OCI-LY3 (cell line): ENCODE measurements around the gene TP53I11.

Experiments
- H2AFZ ChIP-seq: fragments of 200-600, 300-600 bp; shearing (Covaris generic); 2 replicates; pipeline ENCODE4 v1.6.0; 2014; ENCODE audit warnings: antibody characterized with exemption, low read depth, low read length
- H3K27ac ChIP-seq: fragments of 200-600, 300-600 bp; sonication (generic); 2 replicates; pipeline ENCODE4 v1.5.1; 2014; ENCODE audit warnings: mild to moderate bottlenecking, low read length, moderate library complexity, mixed read lengths
- H3K27me3 ChIP-seq: fragments of 200-600, 300-600 bp; sonication (generic); 2 replicates; pipeline ENCODE4 v1.6.1; 2014; ENCODE audit warnings: low read depth, low read length, mixed read lengths
- H3K36me3 ChIP-seq: fragments of 200-600, 300-600 bp; sonication (generic); replicated peaks from 2 replicates; pipeline ENCODE3; 2014; ENCODE audit warnings: low read depth, low read length, mixed read lengths
- H3K4me1 ChIP-seq: fragments of 300-600, 200-600 bp; sonication (generic); 2 replicates; pipeline ENCODE4 v1.6.1; 2014; ENCODE audit warnings: low read length, mixed read lengths
- H3K4me2 ChIP-seq: fragments of 200-600, 300-600 bp; sonication (generic); 2 replicates; pipeline ENCODE4 v1.6.1; 2014; ENCODE audit warnings: low read length, mixed read lengths
- H3K4me3 ChIP-seq: fragments of 300-600, 200-600 bp; sonication (generic); 2 replicates; pipeline ENCODE4 v1.5.1; 2014; ENCODE audit warnings: antibody characterized with exemption, mild to moderate bottlenecking, low read length, moderate library complexity
- H3K79me2 ChIP-seq: fragments of 300-600, 200-600 bp; shearing (Covaris generic); 2 replicates; pipeline ENCODE4 v1.6.1; 2014; ENCODE audit warnings: mild to moderate bottlenecking, low read length, mixed read lengths
- H3K9ac ChIP-seq: fragments of 300-600, 200-600 bp; shearing (Covaris generic); 2 replicates; pipeline ENCODE4 v1.6.0; 2014; ENCODE audit warnings: mild to moderate bottlenecking, low read length, moderate library complexity
- H3K9me3 ChIP-seq: fragments of 200-600, 300-600 bp; shearing (Covaris generic); 2 replicates; pipeline ENCODE4 v1.6.1; 2014; ENCODE audit warnings: low read length, mixed read lengths; ENCODE audit not compliant: insufficient read depth
- H4K20me1 ChIP-seq: fragments of 200-600, 300-600 bp; sonication (generic); 2 replicates; pipeline ENCODE4 v1.6.1; 2016; ENCODE audit warnings: low read length, mixed read lengths; ENCODE audit not compliant: insufficient read depth
- EZH2phosphoT487 ChIP-seq: fragments of 200-600 bp; shearing (Covaris generic); IDR thresholded peaks from 2 replicates; pipeline ENCODE4 v1.6.1; 2018; ENCODE audit warnings: antibody characterized with exemption, mixed run types, low read depth
- TF ChIP-seq, protein P1 (sequence below): fragments of 200-600, 300-600 bp; sonication (generic); IDR thresholded peaks from 2 replicates; pipeline ENCODE4 v1.5.1; 2014; ENCODE audit warnings: antibody characterized with exemption, low read length, low read depth

The TP53I11 gene

DNA sequence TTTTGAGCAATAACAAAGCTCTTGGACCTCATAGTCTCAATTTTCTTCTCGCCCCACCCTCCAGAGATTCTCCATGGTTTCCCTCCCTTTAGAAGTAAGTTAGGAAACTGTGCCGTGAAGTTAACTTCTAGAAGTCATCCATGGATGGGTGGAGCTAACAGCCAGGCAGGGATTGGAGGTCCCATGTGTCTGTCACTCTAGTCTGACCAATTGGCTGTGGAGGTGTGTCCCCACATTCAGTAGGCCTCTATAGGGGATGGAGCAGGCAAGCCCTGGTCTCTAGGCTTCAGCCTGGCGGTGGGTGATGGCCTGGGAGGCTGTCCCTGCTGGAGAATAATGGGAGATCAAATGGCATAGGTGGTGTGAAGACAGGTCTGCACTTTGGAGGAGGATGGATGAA, 50.7 kb downstream of the TP53I11 start:
- Histone ChIP-seq H3K36me3 (no peaks in the 10 kb centered on the region), H3K79me2 (no peaks in the 10 kb centered on the region), H3K27ac (no peak overlapping the region), H3K27me3 (no peaks in the 10 kb centered on the region), H3K9ac (no peak overlapping the region), H3K4me3 (no peak overlapping the region), H4K20me1 (no peaks in the 10 kb centered on the region), H3K9me3 (no peaks in the 10 kb centered on the region), H3K4me1 (peaks cover 11% of the 10 kb centered on the region), H3K4me2 (no peak overlapping the region), H2AFZ (no peak overlapping the region)
- TF ChIP-seq, protein P1, sequence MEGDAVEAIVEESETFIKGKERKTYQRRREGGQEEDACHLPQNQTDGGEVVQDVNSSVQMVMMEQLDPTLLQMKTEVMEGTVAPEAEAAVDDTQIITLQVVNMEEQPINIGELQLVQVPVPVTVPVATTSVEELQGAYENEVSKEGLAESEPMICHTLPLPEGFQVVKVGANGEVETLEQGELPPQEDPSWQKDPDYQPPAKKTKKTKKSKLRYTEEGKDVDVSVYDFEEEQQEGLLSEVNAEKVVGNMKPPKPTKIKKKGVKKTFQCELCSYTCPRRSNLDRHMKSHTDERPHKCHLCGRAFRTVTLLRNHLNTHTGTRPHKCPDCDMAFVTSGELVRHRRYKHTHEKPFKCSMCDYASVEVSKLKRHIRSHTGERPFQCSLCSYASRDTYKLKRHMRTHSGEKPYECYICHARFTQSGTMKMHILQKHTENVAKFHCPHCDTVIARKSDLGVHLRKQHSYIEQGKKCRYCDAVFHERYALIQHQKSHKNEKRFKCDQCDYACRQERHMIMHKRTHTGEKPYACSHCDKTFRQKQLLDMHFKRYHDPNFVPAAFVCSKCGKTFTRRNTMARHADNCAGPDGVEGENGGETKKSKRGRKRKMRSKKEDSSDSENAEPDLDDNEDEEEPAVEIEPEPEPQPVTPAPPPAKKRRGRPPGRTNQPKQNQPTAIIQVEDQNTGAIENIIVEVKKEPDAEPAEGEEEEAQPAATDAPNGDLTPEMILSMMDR = no peak
- TF ChIP-seq EZH2phosphoT487 = no peak

DNA sequence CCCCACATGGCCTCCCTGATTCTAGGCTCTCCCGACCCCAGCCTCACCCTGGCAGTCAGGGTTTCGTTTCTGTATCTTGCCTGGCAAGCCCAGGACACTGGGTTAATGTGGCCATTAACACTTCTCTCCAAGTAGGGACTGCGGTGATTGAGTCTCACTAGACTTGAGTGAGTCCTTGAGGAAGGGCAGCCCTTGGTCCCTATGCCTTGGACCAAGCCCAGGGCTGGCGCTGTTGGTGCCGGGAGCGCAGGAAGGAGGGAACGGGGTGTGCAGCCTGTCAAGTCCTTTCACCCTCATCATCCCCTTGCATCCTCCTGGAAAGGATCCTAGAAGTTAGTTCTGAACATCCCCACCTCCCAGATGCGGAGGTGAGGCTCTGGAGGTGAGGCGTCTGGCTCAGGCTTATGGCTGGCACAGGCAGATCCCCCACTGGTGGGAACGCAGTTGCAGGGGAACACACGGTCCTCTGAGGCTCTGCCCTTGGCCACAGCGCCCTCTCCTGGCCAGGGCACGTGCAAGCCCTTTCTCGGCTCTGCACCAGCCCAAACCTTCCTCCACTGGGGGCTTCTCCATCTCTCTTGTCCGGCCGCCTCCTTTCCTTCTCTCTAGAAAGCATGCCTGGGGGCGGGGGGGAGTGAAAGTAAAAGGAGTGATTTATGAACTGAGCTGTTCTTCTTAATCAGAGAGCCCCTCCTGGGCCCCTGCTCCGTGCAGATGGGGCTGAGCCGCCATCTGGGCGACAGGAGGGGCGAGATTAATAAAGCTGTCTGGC, 56.7 kb downstream of the TP53I11 start:
- Histone ChIP-seq H2AFZ (no peak overlapping the region), H3K79me2 (no peaks in the 10 kb centered on the region), H3K27me3 (peaks cover 4% of the 10 kb centered on the region), H3K4me3 (no peak overlapping the region), H3K27ac (no peak overlapping the region), H4K20me1 (no peaks in the 10 kb centered on the region), H3K36me3 (no peaks in the 10 kb centered on the region), H3K9ac (no peak overlapping the region), H3K4me1 (peaks cover 4% of the 10 kb centered on the region; the same call in 1 of the 2 replicates), H3K4me2 (no peak overlapping the region), H3K9me3 (no peaks in the 10 kb centered on the region)
- TF ChIP-seq, protein P1 = peak; percentile 91
- no peak for TF ChIP-seq EZH2phosphoT487

DNA sequence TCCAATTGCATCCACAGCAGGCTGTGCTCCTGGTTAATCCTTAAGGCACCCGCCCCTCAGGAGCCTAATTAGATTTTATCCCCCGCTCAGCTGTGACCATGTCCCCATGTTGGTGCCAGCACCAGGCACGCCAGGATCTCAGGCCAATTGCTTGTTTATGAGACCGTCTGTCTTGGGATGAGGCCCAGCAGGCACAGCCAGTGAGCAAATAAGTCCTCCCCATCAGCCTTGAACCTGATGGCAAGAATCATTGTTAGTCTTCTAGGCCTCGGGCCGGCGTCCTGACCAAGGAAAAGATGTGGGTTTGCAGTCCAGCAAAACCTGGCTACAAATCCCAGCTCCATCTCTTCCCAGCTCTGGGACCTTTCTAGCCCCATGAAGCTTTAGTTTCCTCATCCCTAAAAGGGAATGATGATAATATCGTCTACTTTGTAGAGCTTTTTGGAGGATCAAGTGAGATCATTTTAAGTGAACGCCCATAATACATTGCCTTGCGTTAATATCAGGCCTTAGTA, 57.3 kb downstream of the TP53I11 start:
- H3K79me2 ChIP-seq = no peaks in the 10 kb centered on the region
- H3K27ac ChIP-seq = no peak overlapping the region
- H3K9me3 ChIP-seq = no peaks in the 10 kb centered on the region
- no peak overlapping the region for H2AFZ ChIP-seq
- H4K20me1 ChIP-seq = no peaks in the 10 kb centered on the region
- peaks cover 4% of the 10 kb centered on the region; the same call in 1 of the 2 replicates for H3K4me1 ChIP-seq
- no peak overlapping the region for H3K4me2 ChIP-seq
- no peak overlapping the region for H3K4me3 ChIP-seq
- H3K27me3 ChIP-seq = peaks cover 4% of the 10 kb centered on the region
- H3K36me3 ChIP-seq = no peaks in the 10 kb centered on the region
- no peak for TF ChIP-seq EZH2phosphoT487
- TF ChIP-seq, protein P1 = no peak
- H3K9ac ChIP-seq = no peak overlapping the region

DNA sequence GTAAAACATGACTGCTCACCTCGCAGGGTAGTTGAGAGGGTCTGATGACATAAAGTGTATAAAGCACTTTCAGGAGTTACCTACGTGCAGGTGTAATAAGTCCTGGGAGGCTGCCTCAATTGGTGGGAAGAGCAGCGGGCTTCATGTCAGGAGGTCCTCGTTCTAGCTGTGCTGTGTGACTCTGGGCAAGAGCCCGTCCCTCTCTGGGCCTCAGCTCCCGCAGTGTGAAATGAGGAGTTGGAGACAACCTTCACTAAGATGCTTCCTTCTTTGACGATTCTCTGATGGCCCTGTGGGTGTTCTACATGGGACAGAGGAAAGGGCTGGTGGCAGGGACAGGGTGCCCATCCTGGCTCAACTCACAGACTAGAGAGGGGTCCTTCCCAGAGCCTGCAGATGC, 57.8 kb downstream of the TP53I11 start:
- Histone ChIP-seq H3K9me3 (no peaks in the 10 kb centered on the region), H2AFZ (no peak overlapping the region), H3K79me2 (no peaks in the 10 kb centered on the region), H3K4me2 (no peak overlapping the region), H3K9ac (no peak overlapping the region), H4K20me1 (no peaks in the 10 kb centered on the region), H3K4me3 (no peak overlapping the region), H3K4me1 (peaks cover 4% of the 10 kb centered on the region; the same call in 1 of the 2 replicates), H3K27ac (no peak overlapping the region), H3K36me3 (no peaks in the 10 kb centered on the region), H3K27me3 (peaks cover 4% of the 10 kb centered on the region)
- TF ChIP-seq, protein P1 = no peak
- TF ChIP-seq EZH2phosphoT487 = no peak
